Pancreas (tissue), 10 donors: ENCODE measurements around the gene GALR2. TPM values are rescaled to one million over a fixed set of nuclear protein-coding genes. Genes with fewer than 3 reads are reported as not detected.
A peak's percentile ranks its signal among the peaks of the same experiment; 100 is the strongest.

Experiments used
- ATAC-seq, 4 donors: fragments of 200-7000 bp; cut with Tn5 transposase; one replicate each; pipeline versions ENCODE4 v1.8.0 to v1.9.1; 2020; ENCODE audit warnings: mild to moderate bottlenecking in 4 of 4, moderate library complexity in 4 of 4
- DNase-seq, 6 donors: peaks; one replicate each; pipeline ENCODE4 v3.0.0-alpha.2; 2020
- FAIRE-seq: peaks from 2 replicates; lab custom pipeline; 2012; peaks lifted over from hg19 to GRCh38; lab: Jason Lieb, UNC
- H3K27ac ChIP-seq, 4 donors: fragments of 200-600 bp; sonication (generic); 1 replicate in 3 of 4; 2 replicates in 1 of 4; pipeline versions ENCODE4 v1.5.0 to v1.8.0; 2020
- H3K27me3 ChIP-seq, 4 donors: fragments of 200-600 bp; one replicate each; pipeline ENCODE4 v1.8.0; 2021
- H3K36me3 ChIP-seq, 3 donors: fragments of 200-600 bp; sonication (generic) in 1 of 3; one replicate each; pipeline versions ENCODE4 v1.5.0 to v1.8.0; 2020 to 2021
- H3K4me1 ChIP-seq, 3 donors: fragments of 200-600 bp; one replicate each; pipeline ENCODE4 v1.8.0; 2021
- H3K4me3 ChIP-seq, 4 donors: fragments of 200-600 bp; sonication (generic) in 2 of 4; one replicate each; pipeline versions ENCODE4 v1.5.0 to v1.8.0; 2020 to 2021
- H3K9me3 ChIP-seq, 4 donors: fragments of 200-600 bp; one replicate each; pipeline ENCODE4 v1.8.0; 2021
- CTCF ChIP-seq, 4 donors: fragments of 200-600 bp; sonication (generic) in 3 of 4; IDR thresholded peaks; one replicate each; pipeline versions ENCODE4 v1.5.0 to v1.8.0; 2021; ENCODE audit warnings: antibody characterized with exemption in 4 of 4
- WGBS, 2 donors: extraction: QIAGEN DNeasy Blood & Tissue Kit; methylation state at CpG; one replicate each; pipeline ENCODE4 v1.1.7; 2013; 5-methylcytosine and 5-hydroxymethylcytosine counted together
- intact Hi-C, 3 donors: fragments of 100-400 bp; cut with DNase I; formaldehyde crosslinking; loops; one replicate each; pipeline versions ENCODE4 v1.11.1 to v1.14.2; 2022
- polyA plus RNA-seq, 2 donors: library from polyadenylated mRNA; stranded (reverse); fragments of 200-250 nt; gene quantifications; one replicate each; pipeline ENCODE4 v1.2.3, GENCODE V29; 2013
- total RNA-seq, 6 donors: library from RNA; stranded (reverse); fragmentation: NEBNext Ultra II Directional in 4 of 6; extraction: Animal tissue kit (Norgen Biotek cat#: 25700) in 4 of 6; gene quantifications; one replicate each; pipeline versions ENCODE4 v1.2.1 to v1.2.4, GENCODE V29; 2021 to 2023
- donor health status: healthy with polysubstance abuse.
- donor health status: DM: no; HTN: no; CAD: no; lungs with moderate emphysema.
- donor health status: DM: no; HTN: no; CAD: no.
- donor health status: control.
- donor health status: control.
- donor health status: Bipolar disorder and iron deficiency.
- donor health status: DM: yes; HTN: yes; CAD: no.
- donor health status: DM: no; HTN: no; CAD: no.
- donor health status: DM: no; HTN: no; CAD: no.
- donor health status: DM: yes; HTN: yes; CAD: no.

GALR2 gene
- total RNA-seq: under 1 TPM in 2 of 6 donors, not detected in 4; 0.12 to 0.19 TPM
- polyA plus RNA-seq: under 1 TPM in 1 of 2 donors, not detected in 1; 0.11 TPM

- H3K9me3 ChIP-seq: no peaks in the 10 kb centered on the region
- peak within 1 kb of the TSS in 1 of 4 donors; percentile 7 for H3K4me3 ChIP-seq
- DNase-seq (peak in 1 of 6 donors; percentile 68), FAIRE-seq (no peak), ATAC-seq (no peak)
- intact Hi-C loops: no loop called here
- H3K27ac ChIP-seq: no peak within 1 kb of the TSS
- 7 to 9% methylated on average over 52 to 92 of the region's 92 CpGs for WGBS, 2 donors
- no peak for TF ChIP-seq CTCF (IDR thresholded peaks at IDR 0.05)
- H3K4me1 ChIP-seq: peaks cover 0 to 21% (median 0%) of the 10 kb centered on the region in 3 donors
- no peaks in the 10 kb centered on the region for H3K36me3 ChIP-seq
- peaks cover 0 to 30% (median 9%) of the 10 kb centered on the region in 4 donors for H3K27me3 ChIP-seq
These were observed at the start of gene GALR2 for GRCh38 chr17:76074390-76075363. TSS of gene GALR2 (plus strand) at chr17:76074781. CDS start at chr17:76074884, 103 bp downstream.

DNA sequence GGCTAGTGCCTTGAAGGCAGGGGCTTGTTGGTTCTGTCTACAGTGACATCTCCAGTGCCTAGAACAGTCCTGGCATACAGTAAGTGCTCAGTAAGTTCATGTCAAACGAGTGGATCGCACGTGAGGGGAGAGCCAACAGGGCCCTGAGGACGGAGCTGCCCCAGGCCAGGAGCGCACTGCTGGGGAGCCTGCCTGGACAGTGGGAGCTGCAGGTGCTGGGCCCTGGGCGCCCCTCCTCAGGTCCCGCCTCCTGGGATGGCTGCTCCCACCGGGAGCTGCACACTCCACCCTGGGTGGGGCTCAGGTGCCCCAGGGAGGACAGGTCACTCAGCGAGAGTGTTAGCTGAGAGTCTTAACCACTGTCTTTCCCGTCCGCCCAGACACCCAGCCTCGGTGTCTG lies 49.3 kb upstream of the GALR2 start:
- FAIRE-seq: no peak
- peak in 1 of 6 donors; percentile 65 for DNase-seq
- ATAC-seq: no peak
- Histone ChIP-seq H3K4me1 (no peaks in the 10 kb centered on the region), H3K36me3 (no peaks in the 10 kb centered on the region), H3K4me3 (no peak overlapping the region), H3K9me3 (no peaks in the 10 kb centered on the region), H3K27me3 (no peaks in the 10 kb centered on the region), H3K27ac (no peak overlapping the region)
- intact Hi-C loops: no loop called here
- WGBS, 2 donors: 83 to 86% methylated on average over 12 of the region's 12 CpGs
- no peak for TF ChIP-seq CTCF (IDR thresholded peaks at IDR 0.05)

- peak in 2 of 6 donors; percentile 55 to 73 for DNase-seq
- peak; percentile 43 to 80 (median 62) for ATAC-seq
- 35 to 46% methylated on average over 11 to 15 of the region's 15 CpGs for WGBS, 2 donors
- no peaks in the 10 kb centered on the region for H3K27me3 ChIP-seq
- FAIRE-seq: no peak
- intact Hi-C loops: no loop called here
- no peaks in the 10 kb centered on the region for H3K9me3 ChIP-seq
- H3K36me3 ChIP-seq: no peaks in the 10 kb centered on the region
- peak overlapping the region in 2 of 4 donors; percentile 11 to 46 for H3K4me3 ChIP-seq
- no peaks in the 10 kb centered on the region for H3K4me1 ChIP-seq
- peak overlapping the region in 2 of 4 donors; percentile 44 to 50 for H3K27ac ChIP-seq
- TF ChIP-seq CTCF (IDR thresholded peaks at IDR 0.05): no peak
These were observed 47.8 kb upstream of the GALR2 start for GRCh38 chr17:76026714-76027158.

DNA sequence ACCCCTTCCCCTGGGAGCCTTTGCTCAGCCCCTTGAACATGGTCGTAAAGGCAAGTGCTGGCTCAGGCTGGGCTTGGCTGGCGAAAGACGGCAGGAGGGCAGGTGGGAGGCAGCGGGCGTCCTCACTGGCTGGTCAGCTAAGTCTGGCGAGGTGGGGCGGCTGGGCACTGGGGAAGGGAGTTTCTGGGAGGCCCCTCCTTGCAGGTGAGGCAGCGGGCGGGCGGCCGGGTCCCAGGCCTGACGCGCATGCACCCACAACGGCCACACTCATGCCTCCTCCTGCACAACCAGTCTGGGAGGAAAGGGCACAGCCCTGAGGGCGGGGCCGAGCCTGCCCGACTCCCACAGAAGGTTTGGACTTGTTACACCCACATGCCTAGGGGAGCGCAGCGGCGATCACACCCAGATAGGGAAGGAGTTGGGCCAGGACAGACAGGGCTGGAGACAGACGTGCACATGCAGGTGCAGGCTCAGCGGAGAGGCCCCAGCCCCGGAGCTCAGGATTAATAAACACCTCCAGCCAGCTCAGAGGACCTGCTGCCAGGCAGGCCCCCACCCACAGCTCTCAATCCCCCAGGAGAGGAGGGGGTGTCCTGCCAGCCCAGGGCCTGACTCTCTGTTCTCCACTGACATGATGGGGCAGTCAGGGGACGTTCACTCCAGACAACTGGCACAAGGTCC lies 47.3 kb upstream of the GALR2 start, which contains the start of gene EVPL:
Gene EVPL, minus strand, starts transcription at position 148 of the 681 bp plus-strand sequence. Its CDS starts 108 bp downstream, at position 40.
- H3K4me1 ChIP-seq: peaks cover 0 to 3% (median 0%) of the 10 kb centered on the region in 3 donors
- H3K27ac ChIP-seq: peak within 1 kb of the TSS in 2 of 4 donors; percentile 44 to 50
- intact Hi-C loops: no loop called here
- H3K36me3 ChIP-seq: no peaks in the 10 kb centered on the region
- FAIRE-seq: no peak
- 47 to 55% methylated on average over 20 to 24 of the region's 24 CpGs for WGBS, 2 donors
- H3K4me3 ChIP-seq: peak within 1 kb of the TSS in 2 of 4 donors; percentile 11 to 46
- ATAC-seq: peak; percentile 70 to 91 (median 84)
- no peaks in the 10 kb centered on the region for H3K27me3 ChIP-seq
- DNase-seq: peak; percentile 43 to 88 (median 61)
- H3K9me3 ChIP-seq: no peaks in the 10 kb centered on the region
- TF ChIP-seq CTCF (IDR thresholded peaks at IDR 0.05): no peak
